HepG2 (cell line): ENCODE results near the gene TRPC4AP. TPM values are rescaled to one million over a fixed set of nuclear protein-coding genes. Genes with fewer than 3 reads are reported as not detected.
A peak's percentile ranks its signal among the peaks of the same experiment; 100 is the strongest.

Experiments used
- ARHGAP35 ChIP-seq: sonication (generic); formaldehyde crosslinking; IDR thresholded peaks from 2 replicates; pipeline ENCODE4 v1.9.0; 2022; ENCODE audit warnings: mild to moderate bottlenecking, inconsistent platforms, moderate library complexity, missing genetic modification reagents, borderline replicate concordance
- ATF7-NPFF ChIP-seq: sonication (generic); formaldehyde crosslinking; IDR thresholded peaks from 2 replicates; pipeline ENCODE4 v1.8.1; 2023; ENCODE audit warnings: mild to moderate bottlenecking, low read depth, missing genetic modification reagents, moderate library complexity
- GPBP1L1 ChIP-seq: sonication (generic); formaldehyde crosslinking; IDR thresholded peaks from 2 replicates; pipeline ENCODE4 v1.5.0; 2020; ENCODE audit warnings: mild to moderate bottlenecking, missing genetic modification reagents
- HMGXB3 ChIP-seq: sonication (generic); formaldehyde crosslinking; IDR thresholded peaks from 2 replicates; pipeline ENCODE4 v1.4.0; 2020; ENCODE audit warnings: missing genetic modification reagents, borderline replicate concordance
- HOXA7 ChIP-seq: sonication (generic); formaldehyde crosslinking; IDR thresholded peaks from 2 replicates; pipeline ENCODE4 v1.8.1; 2022; ENCODE audit warnings: mild to moderate bottlenecking, missing genetic modification reagents, moderate library complexity
- MXD1 ChIP-seq: sonication (generic); formaldehyde crosslinking; IDR thresholded peaks from 2 replicates; pipeline ENCODE4 v1.4.0; 2020; ENCODE audit warnings: mild to moderate bottlenecking, missing genetic modification reagents
- PPARG ChIP-seq: conservative IDR thresholded peaks from 2 replicates; pipeline ENCODE4 v1.6.1; 2016; ENCODE audit warnings: missing biosample characterization, missing genetic modification reagents
- RFX5 ChIP-seq: IDR thresholded peaks from 2 replicates; pipeline ENCODE4 v1.6.1; 2011; ENCODE audit warnings: low read depth, low read length, improper control_type of control experiment
- ZBTB8A ChIP-seq: sonication (generic); formaldehyde crosslinking; IDR thresholded peaks from 2 replicates; pipeline ENCODE4 v1.4.0; 2020; ENCODE audit warnings: mild to moderate bottlenecking, low read depth, missing genetic modification reagents, borderline replicate concordance
- ZFY ChIP-seq: sonication (generic); formaldehyde crosslinking; IDR thresholded peaks from 2 replicates; pipeline ENCODE4 v1.4.0; 2020; ENCODE audit warnings: missing genetic modification reagents
- ZNF20 ChIP-seq: sonication (generic); formaldehyde crosslinking; IDR thresholded peaks from 2 replicates; pipeline ENCODE4 v1.4.0; 2020; ENCODE audit warnings: mild to moderate bottlenecking, moderate library complexity, missing genetic modification reagents
- ZNF280B ChIP-seq: sonication (generic); formaldehyde crosslinking; IDR thresholded peaks from 2 replicates; pipeline ENCODE4 v1.5.0; 2020; ENCODE audit warnings: missing genetic modification reagents, mild to moderate bottlenecking, borderline replicate concordance
- ZNF335 ChIP-seq: sonication (generic); formaldehyde crosslinking; IDR thresholded peaks from 2 replicates; pipeline ENCODE4 v1.4.0; 2020; ENCODE audit warnings: missing genetic modification reagents
- ZNF660 ChIP-seq: sonication (generic); formaldehyde crosslinking; IDR thresholded peaks from 2 replicates; pipeline ENCODE4 v1.5.1; 2020; ENCODE audit warnings: mild to moderate bottlenecking, low read depth, missing genetic modification reagents, borderline replicate concordance
- ZNF7 ChIP-seq: IDR thresholded peaks from 2 replicates; pipeline ENCODE4 v1.6.1; 2016; ENCODE audit warnings: missing biosample characterization, missing genetic modification reagents
- ZNF775 ChIP-seq: sonication (generic); formaldehyde crosslinking; IDR thresholded peaks from 2 replicates; pipeline ENCODE4 v1.4.0; 2020; ENCODE audit warnings: missing genetic modification reagents, mild to moderate bottlenecking, moderate library complexity, borderline replicate concordance
- ZNF816 ChIP-seq: sonication (generic); formaldehyde crosslinking; IDR thresholded peaks from 2 replicates; pipeline ENCODE4 v1.8.0; 2022; ENCODE audit warnings: missing genetic modification reagents, mild to moderate bottlenecking, borderline replicate concordance
- ZNF83 ChIP-seq: sonication (generic); formaldehyde crosslinking; IDR thresholded peaks from 2 replicates; pipeline ENCODE4 v1.4.0; 2020; ENCODE audit warnings: missing genetic modification reagents, mild to moderate bottlenecking, borderline replicate concordance
- ZZZ3 ChIP-seq: sonication (generic); formaldehyde crosslinking; IDR thresholded peaks from 2 replicates; pipeline ENCODE4 v1.4.0; 2020; ENCODE audit warnings: missing genetic modification reagents, mild to moderate bottlenecking, borderline replicate concordance
- polyA plus RNA-seq, 8 experiments: library from polyadenylated mRNA; depleted of rRNA in 3 of 8; stranded (reverse) in 7 of 8; unstranded in 1 of 8; fragments of >200 nt; fragmentation: Illumina TruSeq in 4 of 8; extraction: Trizol in 4 of 8; gene quantifications; 2 replicates each; pipeline versions ENCODE4 v1.2.1 to v1.2.3, GENCODE V29; 2011 to 2016; ENCODE audit warnings: low read depth in 4 of 8, missing spikeins in 1 of 8, mixed read lengths in 1 of 8; ENCODE audit not compliant: insufficient read depth in 1 of 8
- total RNA-seq, 5 experiments: library from RNA; depleted of rRNA; stranded (reverse); fragments of >200 nt; fragmentation: Illumina TruSeq; extraction: Trizol; gene quantifications; 2 replicates each; pipeline ENCODE4 v1.2.3, GENCODE V29; 2016; ENCODE audit warnings: low read depth in 1 of 5

The TRPC4AP gene
- total and polyA plus RNA-seq, 2 of the 13 experiments (the other 11 are each of a cell fraction or from before 2014, with no cell fraction given): 136 to 137 TPM

GRCh38 chr20:34955231-34956040, 137.2 kb downstream of the TRPC4AP start, which contains the start of the genes GSS and MYH7B (continued):
- TF ChIP-seq MXD1 (CRISPR knock-in tag) (peak; percentile 93), HOXA7 (CRISPR knock-in tag) (0 out of 2 replicates have a peak, but pooled peaks have one; percentile 38), ZNF816 (no peak; the same call in 1 of the 2 replicates), ZNF20 (CRISPR knock-in tag) (peak; percentile 83), ZFY (CRISPR knock-in tag) (peak; percentile 98), GPBP1L1 (CRISPR knock-in tag) (no peak), ZNF7 (CRISPR knock-in tag) (peak; percentile 89), HMGXB3 (CRISPR knock-in tag) (no peak; the same call in 1 of the 2 replicates), ZNF335 (CRISPR knock-in tag) (peak; percentile 79; the same call in 1 of the 2 replicates), ZNF660 (peak; percentile 73; the same call in 1 of the 2 replicates), ZNF83 (CRISPR knock-in tag) (0 out of 2 replicates have a peak, but pooled peaks have one; percentile 43), ZZZ3 (CRISPR knock-in tag) (peak; percentile 95), ATF7-NPFF (CRISPR knock-in tag) (peak; percentile 96; the same call in 1 of the 2 replicates), ZNF280B (peak; percentile 99), PPARG (no peak; the same call in 1 of the 2 replicates), ZBTB8A (CRISPR knock-in tag) (peak; percentile 93), ZNF775 (peak; percentile 96), RFX5 (no peak; the same call in 1 of the 2 replicates), ARHGAP35 (CRISPR knock-in tag) (peak; percentile 98)
